ENCODE data around the gene USP32. TPM values are rescaled to one million over a fixed set of nuclear protein-coding genes. Genes with fewer than 3 reads are reported as not detected.

The USP32 gene
- total RNA-seq, 1 donor from 2014 or later, result 53.6 TPM

DNA sequence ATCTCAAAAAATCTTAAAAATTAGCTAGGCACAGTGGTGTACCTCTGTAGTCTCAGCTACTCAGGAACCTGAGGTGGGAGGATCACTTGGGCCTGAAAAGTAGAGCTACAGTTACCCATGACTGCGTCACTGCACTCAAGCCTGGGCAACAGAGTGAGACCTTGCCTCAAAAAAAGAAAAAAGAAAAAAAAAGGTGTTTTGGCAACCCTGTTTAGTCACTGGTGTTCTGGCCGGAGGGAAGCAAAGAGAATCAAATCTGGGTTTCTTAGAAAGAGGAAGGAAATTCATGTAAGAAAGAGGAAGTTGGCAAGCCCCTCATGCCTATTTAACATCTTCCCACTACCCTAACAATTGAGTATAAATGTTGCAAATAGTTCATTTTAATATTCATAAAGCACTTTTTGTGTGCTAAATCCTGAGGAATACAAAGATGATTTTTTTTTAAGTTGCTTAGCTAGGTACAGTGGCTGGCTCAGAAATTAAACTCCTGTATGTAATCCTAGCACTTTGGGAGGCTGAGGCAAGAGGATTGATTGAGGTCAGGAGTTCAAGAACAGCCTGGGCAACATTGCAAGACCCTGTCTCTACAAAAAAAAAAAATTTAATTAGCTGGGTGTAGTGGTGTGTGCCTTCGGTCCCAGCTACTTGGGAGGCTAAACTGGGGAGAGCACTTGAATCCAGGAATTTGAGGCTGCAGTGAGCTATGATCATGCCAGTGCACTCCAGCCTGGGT, 6.5 kb upstream of the USP32 start:
- no peak overlapping the region for H3K27ac Mint-ChIP-seq (ENCODE audit: unreplicated experiment)
- TF ChIP-seq, protein P1, sequence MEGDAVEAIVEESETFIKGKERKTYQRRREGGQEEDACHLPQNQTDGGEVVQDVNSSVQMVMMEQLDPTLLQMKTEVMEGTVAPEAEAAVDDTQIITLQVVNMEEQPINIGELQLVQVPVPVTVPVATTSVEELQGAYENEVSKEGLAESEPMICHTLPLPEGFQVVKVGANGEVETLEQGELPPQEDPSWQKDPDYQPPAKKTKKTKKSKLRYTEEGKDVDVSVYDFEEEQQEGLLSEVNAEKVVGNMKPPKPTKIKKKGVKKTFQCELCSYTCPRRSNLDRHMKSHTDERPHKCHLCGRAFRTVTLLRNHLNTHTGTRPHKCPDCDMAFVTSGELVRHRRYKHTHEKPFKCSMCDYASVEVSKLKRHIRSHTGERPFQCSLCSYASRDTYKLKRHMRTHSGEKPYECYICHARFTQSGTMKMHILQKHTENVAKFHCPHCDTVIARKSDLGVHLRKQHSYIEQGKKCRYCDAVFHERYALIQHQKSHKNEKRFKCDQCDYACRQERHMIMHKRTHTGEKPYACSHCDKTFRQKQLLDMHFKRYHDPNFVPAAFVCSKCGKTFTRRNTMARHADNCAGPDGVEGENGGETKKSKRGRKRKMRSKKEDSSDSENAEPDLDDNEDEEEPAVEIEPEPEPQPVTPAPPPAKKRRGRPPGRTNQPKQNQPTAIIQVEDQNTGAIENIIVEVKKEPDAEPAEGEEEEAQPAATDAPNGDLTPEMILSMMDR (IDR thresholded peaks at IDR 0.05), result no peak

DNA sequence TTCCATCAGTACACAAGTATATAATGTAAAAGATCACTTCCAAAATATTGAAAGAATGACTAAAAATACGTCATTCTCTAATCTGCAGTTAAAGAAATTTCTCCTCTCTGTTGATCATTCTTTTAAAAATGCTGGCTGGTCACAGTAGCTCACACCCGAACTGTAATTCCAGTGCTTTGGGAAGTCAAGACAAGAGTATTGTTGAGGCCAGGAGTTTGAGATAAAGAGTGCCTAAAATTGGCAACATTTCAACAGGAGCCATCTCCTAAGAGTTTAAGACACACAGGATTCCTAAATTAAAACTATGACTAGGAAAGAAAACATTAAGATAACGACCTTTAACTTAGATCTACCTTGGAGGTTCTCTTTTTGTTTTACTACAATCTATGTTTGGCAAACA, 4.5 kb upstream of the USP32 start:
- H3K27me3 Mint-ChIP-seq (ENCODE audit: unreplicated experiment), result no peaks in the 10 kb centered on the region

More for the DNA sequence above, 6.5 kb upstream of the USP32 start:
- Mint-ChIP-seq H3K4me3 (ENCODE audit: unreplicated experiment) (no peak overlapping the region), H3K4me1 (ENCODE audit: unreplicated experiment) (peaks cover under 1% of the 10 kb centered on the region), H3K9me3 (ENCODE audit: unreplicated experiment) (no peaks in the 10 kb centered on the region), H3K27me3 (ENCODE audit: unreplicated experiment) (no peaks in the 10 kb centered on the region), H3K36me3 (ENCODE audit: unreplicated experiment) (no peaks in the 10 kb centered on the region)
- no peak for DNase-seq (ENCODE audit: extremely low spot score, unreplicated experiment)

DNA sequence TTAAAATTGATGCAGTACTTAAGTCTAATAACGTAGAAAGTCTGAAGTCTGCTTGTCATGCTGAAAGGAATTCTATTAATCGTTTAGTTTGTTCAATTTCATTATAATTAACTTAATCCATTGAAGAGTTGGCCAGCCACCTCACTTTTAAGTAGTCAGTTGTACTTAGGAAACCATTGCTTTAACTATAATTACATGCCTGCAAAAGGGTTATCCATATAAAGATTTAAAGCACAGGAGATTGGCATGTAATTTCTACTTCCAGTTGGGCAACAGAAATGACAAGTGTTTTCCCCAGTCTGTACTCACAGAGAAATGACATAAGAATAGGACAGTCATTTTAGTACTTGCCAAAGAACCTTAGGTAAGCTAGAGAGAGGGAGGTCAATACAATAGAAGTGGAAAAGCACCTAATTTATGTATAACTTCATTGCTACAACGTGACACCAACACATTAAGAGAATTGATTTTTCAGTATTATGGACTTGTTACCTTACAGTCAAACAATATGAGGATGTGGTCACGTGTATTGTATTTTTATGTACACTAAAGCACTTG, 3.7 kb upstream of the USP32 start:
- peaks cover 12% of the 10 kb centered on the region for H3K4me1 Mint-ChIP-seq (ENCODE audit: unreplicated experiment)
- DNase-seq (ENCODE audit: extremely low spot score, unreplicated experiment), result no peak
- TF ChIP-seq, protein P1 (IDR thresholded peaks at IDR 0.05), result no peak
- H3K27ac Mint-ChIP-seq (ENCODE audit: unreplicated experiment), result no peak overlapping the region
- no peak overlapping the region for H3K4me3 Mint-ChIP-seq (ENCODE audit: unreplicated experiment)
- H3K27me3 Mint-ChIP-seq (ENCODE audit: unreplicated experiment), result no peaks in the 10 kb centered on the region
- H3K36me3 Mint-ChIP-seq (ENCODE audit: unreplicated experiment), result no peaks in the 10 kb centered on the region
- H3K9me3 Mint-ChIP-seq (ENCODE audit: unreplicated experiment), result no peaks in the 10 kb centered on the region

More for the DNA sequence above, 4.5 kb upstream of the USP32 start:
- Mint-ChIP-seq H3K9me3 (ENCODE audit: unreplicated experiment) (no peaks in the 10 kb centered on the region), H3K27ac (ENCODE audit: unreplicated experiment) (no peak overlapping the region), H3K36me3 (ENCODE audit: unreplicated experiment) (no peaks in the 10 kb centered on the region), H3K4me1 (ENCODE audit: unreplicated experiment) (peaks cover 8% of the 10 kb centered on the region), H3K4me3 (ENCODE audit: unreplicated experiment) (no peak overlapping the region)
- TF ChIP-seq, protein P1 (IDR thresholded peaks at IDR 0.05), result no peak
- no peak for DNase-seq (ENCODE audit: extremely low spot score, unreplicated experiment)

DNA sequence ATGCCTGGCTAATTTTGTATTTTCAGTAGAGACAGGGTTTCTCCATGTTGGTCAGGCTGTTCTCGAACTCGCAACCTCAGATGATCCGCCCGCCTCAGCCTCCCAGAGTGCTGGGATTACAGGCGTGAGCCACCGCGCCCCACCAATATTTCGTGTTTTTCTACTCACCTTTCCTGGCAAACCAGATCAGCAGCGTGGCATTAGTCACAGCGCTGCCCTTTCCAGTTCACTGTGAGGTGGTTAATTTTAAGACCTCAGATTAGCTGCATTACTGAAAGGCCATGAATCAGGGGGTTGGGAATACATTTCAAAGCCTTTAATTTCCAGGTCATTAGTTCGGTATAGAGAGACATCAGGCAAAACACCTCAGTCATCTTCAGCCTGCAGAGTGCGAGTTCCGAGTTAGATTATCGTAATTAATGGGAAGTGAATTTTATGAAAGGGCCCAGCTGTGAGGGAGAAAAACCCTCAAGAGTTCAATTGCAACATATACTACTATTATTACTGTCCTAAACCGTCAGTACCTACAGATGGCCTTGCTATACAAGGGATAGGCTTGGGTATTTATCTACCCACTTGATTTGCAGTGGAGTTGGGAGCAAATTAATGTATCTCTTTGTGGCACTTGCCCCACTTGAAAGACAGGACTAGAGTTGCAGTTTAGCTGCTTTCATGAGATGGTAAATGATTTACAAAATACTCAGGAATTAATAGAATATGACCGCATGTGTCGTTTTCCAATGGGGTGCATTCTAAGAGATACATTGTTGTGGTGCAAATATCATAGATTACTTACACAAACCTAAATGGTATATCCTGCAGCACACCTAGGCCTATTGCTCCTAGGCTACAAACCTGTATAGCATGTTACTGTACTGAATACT, 2.1 kb upstream of the USP32 start:
- H3K27ac Mint-ChIP-seq (ENCODE audit: unreplicated experiment), result no peak overlapping the region
- peaks cover 22% of the 10 kb centered on the region for H3K4me1 Mint-ChIP-seq (ENCODE audit: unreplicated experiment)

More for the DNA sequence above, 2.1 kb upstream of the USP32 start:
- H3K9me3 Mint-ChIP-seq (ENCODE audit: unreplicated experiment), result no peaks in the 10 kb centered on the region
- H3K27me3 Mint-ChIP-seq (ENCODE audit: unreplicated experiment), result no peaks in the 10 kb centered on the region
- no peaks in the 10 kb centered on the region for H3K36me3 Mint-ChIP-seq (ENCODE audit: unreplicated experiment)
- H3K4me3 Mint-ChIP-seq (ENCODE audit: unreplicated experiment), result no peak overlapping the region
- TF ChIP-seq, protein P1 (IDR thresholded peaks at IDR 0.05), result no peak
- DNase-seq (ENCODE audit: extremely low spot score, unreplicated experiment), result no peak

All from osteocyte (in vitro differentiated cells).